Aorta (tissue), 5 donors: ENCODE results near the gene KCNK4. TPM values are rescaled to one million over a fixed set of nuclear protein-coding genes. Genes with fewer than 3 reads are reported as not detected.

ENCODE experiments used
- ATAC-seq: fragments of 200-7000 bp; cut with Tn5 transposase; one replicate; pipeline ENCODE4 v1.9.1; 2022; ENCODE audit warnings: moderate library complexity; ENCODE audit not compliant: low FRiP score
- DNase-seq, 2 donors: peaks; one replicate each; pipeline ENCODE4 v3.0.0-alpha.2; 2020
- H3K27ac ChIP-seq, 2 donors: one replicate each; pipeline ENCODE4 v1.5.1; 2013; ENCODE audit warnings: low read length in 2 of 2, mild to moderate bottlenecking in 2 of 2, moderate library complexity in 2 of 2, control low read depth in 1 of 2, inconsistent platforms in 1 of 2, low read depth in 1 of 2
- H3K27me3 ChIP-seq, 2 donors: one replicate each; pipeline ENCODE4 v1.6.1; 2013; ENCODE audit warnings: control low read depth in 1 of 2, low read length in 1 of 2, mild to moderate bottlenecking in 1 of 2, moderate library complexity in 1 of 2; ENCODE audit not compliant: insufficient read depth in 2 of 2, control insufficient read depth in 1 of 2
- H3K36me3 ChIP-seq, 2 donors: one replicate each; pipeline ENCODE4 v1.6.1; 2013; ENCODE audit warnings: control low read depth in 1 of 2, low read length in 1 of 2, mild to moderate bottlenecking in 1 of 2; ENCODE audit not compliant: insufficient read depth in 2 of 2, control insufficient read depth in 1 of 2
- H3K4me1 ChIP-seq, 2 donors: one replicate each; pipeline ENCODE4 v1.6.1; 2013; ENCODE audit warnings: low read length in 2 of 2, control low read depth in 1 of 2, mild to moderate bottlenecking in 1 of 2, moderate library complexity in 1 of 2; ENCODE audit not compliant: insufficient read depth in 2 of 2, control insufficient read depth in 1 of 2
- H3K4me3 ChIP-seq, 2 donors: one replicate each; pipeline ENCODE4 v1.5.1; 2013; ENCODE audit warnings: low read length in 2 of 2, control low read depth in 1 of 2, mild to moderate bottlenecking in 1 of 2
- H3K9me3 ChIP-seq: one replicate; pipeline ENCODE4 v1.6.1; 2013; ENCODE audit warnings: mild to moderate bottlenecking, low read length; ENCODE audit not compliant: control insufficient read depth
- WGBS, 2 donors: extraction: QIAGEN DNeasy Blood & Tissue Kit; methylation state at CpG; one replicate each; pipeline ENCODE4 v1.1.7; 2013; 5-methylcytosine and 5-hydroxymethylcytosine counted together
- intact Hi-C, 2 donors: fragments of 100-400 bp; cut with DNase I; formaldehyde crosslinking; loops; one replicate each; pipeline versions ENCODE4 v1.14.2 to v1.15.0; 2022
- polyA plus RNA-seq, 2 donors: library from polyadenylated mRNA; stranded (reverse); fragments of 200-250 nt; gene quantifications; one replicate each; pipeline ENCODE4 v1.2.3, GENCODE V29; 2013
- total RNA-seq, 2 donors: library from RNA; stranded (reverse); fragmentation: NEBNext Ultra II Directional; extraction: Animal tissue kit (Norgen Biotek cat#: 25700); gene quantifications; one replicate each; pipeline ENCODE4 v1.2.1, GENCODE V29; 2021
- donor health status: healthy with polysubstance abuse.
- donor health status: Bipolar disorder and iron deficiency.
- donor health status: DM: no; HTN: no; CAD: no.
- donor health status: DM: no; HTN: no; CAD: no.
- donor health status: DM: yes; HTN: yes; CAD: no.

The KCNK4 gene
- total and polyA plus RNA-seq, 4 donors, result not detected

- WGBS, 2 donors, result 6 to 10% methylated on average over 47 to 54 of the region's 54 CpGs
- no peak for DNase-seq
Observed at GRCh38 chr11:64299847-64300648, 8.9 kb downstream of the KCNK4 start, which contains the start of gene CATSPERZ. Gene CATSPERZ (plus strand): TSS chr11:64300358. CDS start chr11:64300411, 53 bp downstream.

GRCh38 chr11:64303109-64304031 lies 12.3 kb downstream of the KCNK4 start:
- H3K27me3 ChIP-seq, result no peaks in the 10 kb centered on the region
- no peaks in the 10 kb centered on the region for H3K36me3 ChIP-seq
- no peak overlapping the region for H3K4me3 ChIP-seq
- no peaks in the 10 kb centered on the region for H3K4me1 ChIP-seq
- intact Hi-C loops, result loop anchor here in 1 of 2 donors (5.0 kb wide), 2 partner anchors 101 to 116 kb away; partner anchors contain the start of gene STIP1
- DNase-seq, result no peak
- H3K9me3 ChIP-seq, result no peaks in the 10 kb centered on the region
- no peak for ATAC-seq
- WGBS, 2 donors, result 82 to 85% methylated on average over 13 of the region's 13 CpGs
- H3K27ac ChIP-seq, result no peak overlapping the region

More at GRCh38 chr11:64299847-64300648, 8.9 kb downstream of the KCNK4 start, which contains the start of gene CATSPERZ:
- Histone ChIP-seq H3K27me3 (no peaks in the 10 kb centered on the region), H3K4me3 (peak within 1 kb of the TSS in 1 of 2 donors; percentile 16), H3K36me3 (no peaks in the 10 kb centered on the region), H3K27ac (no peak within 1 kb of the TSS), H3K4me1 (no peaks in the 10 kb centered on the region), H3K9me3 (no peaks in the 10 kb centered on the region)
- peak; percentile 27 for ATAC-seq
- intact Hi-C loops, result loop anchor here (2.0 to 5.0 kb wide), 3 partner anchors 95 to 113 kb away; partner anchors contain the start of gene STIP1 (in 1 of the 2)

DNA sequence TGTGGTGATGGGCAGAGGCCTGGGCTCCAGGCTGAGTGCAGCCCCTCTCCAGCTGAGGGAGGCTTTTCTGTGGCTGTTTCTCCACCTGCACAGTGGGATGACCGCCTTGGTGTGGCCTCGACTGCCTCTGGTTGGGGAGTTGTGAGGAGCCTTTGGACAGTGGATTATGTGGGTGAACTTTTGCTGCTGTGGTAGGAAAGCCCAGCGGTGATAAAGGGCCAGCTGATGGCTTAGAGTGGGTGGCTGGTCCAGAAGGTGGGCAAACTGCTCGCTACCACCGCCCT lies 12.9 kb downstream of the KCNK4 start:
- Histone ChIP-seq H3K27me3 (no peaks in the 10 kb centered on the region), H3K9me3 (no peaks in the 10 kb centered on the region), H3K36me3 (no peaks in the 10 kb centered on the region), H3K4me3 (no peak overlapping the region), H3K4me1 (no peaks in the 10 kb centered on the region), H3K27ac (no peak overlapping the region)
- no peak for ATAC-seq
- no peak for DNase-seq
- intact Hi-C loops, result loop anchor here in 1 of 2 donors (5.0 kb wide), 2 partner anchors 102 to 117 kb away; partner anchors contain the start of gene STIP1
- WGBS, 2 donors, result 58 to 71% methylated on average over 5 of the region's 5 CpGs

DNA sequence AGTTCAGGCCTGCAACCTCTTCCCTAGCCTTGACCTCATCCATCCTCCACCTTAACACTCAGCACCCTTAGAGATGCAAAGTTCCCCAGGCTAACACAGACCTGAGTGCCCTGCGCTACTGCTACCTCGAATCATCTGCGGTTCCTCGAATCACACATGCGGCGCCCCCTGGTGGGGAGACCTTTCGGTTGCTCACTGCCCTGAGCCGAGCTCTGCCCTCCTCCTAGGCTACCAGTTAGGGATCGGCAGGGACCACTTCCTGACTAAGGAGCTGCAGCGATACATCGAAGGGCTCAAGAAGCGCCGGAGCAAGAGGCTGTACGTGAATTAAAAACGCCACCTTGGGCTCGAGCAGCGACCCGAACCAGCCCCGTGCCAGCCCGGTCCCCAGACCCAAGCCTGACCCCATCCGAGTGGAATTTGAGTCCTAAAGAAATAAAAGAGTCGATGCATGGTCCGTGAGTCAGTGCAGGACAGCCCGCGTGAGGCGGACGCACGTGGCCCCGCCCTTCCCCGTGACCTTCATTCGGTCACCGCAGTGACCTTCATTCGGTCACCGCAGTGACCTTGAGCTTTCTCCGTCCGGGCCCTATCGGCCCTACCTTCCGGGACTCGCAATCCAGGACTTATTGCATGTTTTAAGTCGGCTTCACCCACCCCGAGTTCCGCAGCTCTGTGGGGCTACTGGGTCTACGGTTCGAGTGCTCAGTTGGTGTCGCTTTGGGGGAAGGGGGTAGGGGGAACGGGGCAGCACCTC lies 13.4 kb downstream of the KCNK4 start:
- ATAC-seq, result peak; percentile 73
- WGBS, 2 donors, result 0% methylated on average over 46 of the region's 46 CpGs
- Histone ChIP-seq H3K9me3 (no peaks in the 10 kb centered on the region), H3K27me3 (no peaks in the 10 kb centered on the region), H3K27ac (peak overlapping the region in 1 of 2 donors; percentile 1), H3K4me3 (peak overlapping the region; percentile 7 to 12), H3K4me1 (no peaks in the 10 kb centered on the region), H3K36me3 (no peaks in the 10 kb centered on the region)
- DNase-seq, result peak; percentile 95 to 98
- intact Hi-C loops, result loop anchor here in 1 of 2 donors (5.0 kb wide), 2 partner anchors 102 to 117 kb away; partner anchors contain the start of gene STIP1

- H3K4me1 ChIP-seq, result no peaks in the 10 kb centered on the region
- no peaks in the 10 kb centered on the region for H3K36me3 ChIP-seq
- H3K4me3 ChIP-seq, result peak within 1 kb of the TSS; percentile 65 to 91
- H3K9me3 ChIP-seq, result no peaks in the 10 kb centered on the region
- H3K27ac ChIP-seq, result peak within 1 kb of the TSS in 1 of 2 donors; percentile 46
- H3K27me3 ChIP-seq, result no peaks in the 10 kb centered on the region
- WGBS, 2 donors, result 0 to 1% methylated on average over 69 to 81 of the region's 81 CpGs
- intact Hi-C loops, result no loop called here
- DNase-seq (peak; percentile 100), ATAC-seq (peak; percentile 96)
Observed at GRCh38 chr11:64305075-64305690, 14.1 kb downstream of the KCNK4 start, which contains the start of gene ESRRA. Gene ESRRA (plus strand): TSS chr11:64305524. CDS start chr11:64307180, 1,656 bp downstream.

DNA sequence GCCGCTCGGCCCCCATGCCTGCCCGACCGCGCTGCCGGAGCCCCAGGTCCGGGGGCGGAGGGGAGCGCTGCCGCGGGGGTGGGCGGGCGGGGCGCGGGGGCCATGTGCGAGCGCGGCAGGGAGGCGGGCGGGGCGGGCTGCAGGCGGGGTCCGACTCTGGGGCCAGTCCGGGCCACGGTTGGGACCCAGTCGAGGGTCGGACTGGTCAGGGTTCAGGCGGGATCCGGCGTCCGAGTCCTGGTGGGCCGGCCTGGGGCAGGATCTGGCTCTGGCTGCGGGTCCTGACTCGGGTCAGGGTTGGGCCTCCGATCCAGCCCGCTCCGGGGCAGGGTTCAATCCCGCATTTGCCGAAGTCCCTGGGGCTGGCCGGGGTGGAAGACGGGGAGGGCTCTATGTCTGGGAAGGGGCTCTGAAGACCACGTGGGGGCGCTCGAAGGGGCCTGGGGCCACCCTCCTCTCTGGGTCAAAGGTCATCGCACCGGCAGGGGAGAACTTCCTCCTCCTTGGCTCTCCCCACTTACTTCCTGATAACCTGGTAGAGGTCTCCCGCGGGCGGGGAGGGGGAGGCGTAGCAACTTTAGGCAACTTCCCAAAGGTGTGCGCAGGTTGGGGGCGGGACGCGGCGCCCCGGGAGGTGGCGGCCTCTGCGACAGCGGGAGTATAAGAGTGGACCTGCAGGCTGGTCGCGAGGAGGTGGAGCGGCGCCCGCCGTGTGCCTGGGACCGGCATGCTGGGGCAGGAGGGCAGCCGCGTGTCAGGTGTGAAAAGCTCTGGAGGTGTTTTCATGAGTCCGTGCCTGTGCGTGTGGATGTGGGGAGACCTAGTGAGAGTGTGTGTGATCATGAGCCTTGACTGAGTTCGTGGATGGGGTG lies 14.8 kb downstream of the KCNK4 start:
- DNase-seq (peak; percentile 78 to 89), ATAC-seq (peak; percentile 5)
- H3K36me3 ChIP-seq, result no peaks in the 10 kb centered on the region
- H3K4me3 ChIP-seq, result peak overlapping the region; percentile 65 to 91
- no peaks in the 10 kb centered on the region for H3K9me3 ChIP-seq
- 1% methylated on average over 41 to 71 of the region's 71 CpGs for WGBS, 2 donors
- peak overlapping the region in 1 of 2 donors; percentile 3 for H3K27ac ChIP-seq
- intact Hi-C loops, result no loop called here
- no peaks in the 10 kb centered on the region for H3K27me3 ChIP-seq
- H3K4me1 ChIP-seq, result no peaks in the 10 kb centered on the region

DNA sequence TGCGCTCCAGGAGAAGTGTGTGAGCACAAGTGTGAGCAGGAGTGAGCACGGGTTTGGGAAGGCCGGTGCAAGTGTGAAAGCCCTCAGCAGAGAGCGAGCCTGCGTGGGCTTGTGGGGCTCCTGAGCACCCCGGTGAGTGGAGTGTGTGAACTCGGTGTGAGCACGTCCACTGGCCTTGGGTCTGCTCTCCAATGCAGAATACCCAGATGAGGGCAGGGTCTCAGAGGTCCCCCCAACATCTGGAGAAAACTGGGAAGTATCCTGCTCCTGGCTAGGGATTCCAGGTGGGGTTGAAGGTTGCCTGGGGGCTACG lies 15.4 kb downstream of the KCNK4 start:
- WGBS, 2 donors, result 32 to 39% methylated on average over 9 of the region's 9 CpGs
- ATAC-seq, result no peak
- intact Hi-C loops, result no loop called here

More for the DNA sequence above, 15.4 kb downstream of the KCNK4 start:
- Histone ChIP-seq H3K4me1 (no peaks in the 10 kb centered on the region), H3K27ac (no peak overlapping the region), H3K36me3 (no peaks in the 10 kb centered on the region), H3K9me3 (no peaks in the 10 kb centered on the region), H3K27me3 (no peaks in the 10 kb centered on the region), H3K4me3 (no peak overlapping the region)
- no peak for DNase-seq
